Keratinocyte (primary cell): ENCODE results near the gene PCDHGA11. TPM values are rescaled to one million over a fixed set of nuclear protein-coding genes. Genes with fewer than 3 reads are reported as not detected.
"Not testable (repeated sequence)": the region's sequence is repeated elsewhere in the genome, so short reads cannot be mapped to it uniquely, and the experiment has no call there.

Experiments
- DNase-seq: peaks from one replicate; pipeline ENCODE4 v3.0.0-alpha.2; 2011; ENCODE audit warnings: low read depth, missing footprints, low spot score
- FAIRE-seq: peaks from 2 replicates; lab custom pipeline; 2011; peaks lifted over from hg19 to GRCh38; lab: Jason Lieb, UNC
- H2AFZ ChIP-seq: 2 replicates; pipeline ENCODE4 v1.6.0; 2012; ENCODE audit warnings: low read length, control low read depth, inconsistent platforms; ENCODE audit not compliant: control insufficient read depth
- H3K27ac ChIP-seq: 2 replicates; pipeline ENCODE4 v1.5.1; 2011; ENCODE audit warnings: low read length; ENCODE audit not compliant: control insufficient read depth, insufficient read depth
- H3K27me3 ChIP-seq: 3 replicates; pipeline ENCODE4 v1.6.0; 2011; ENCODE audit warnings: low read length; ENCODE audit not compliant: control insufficient read depth, insufficient read depth; ENCODE audit errors: extremely low read depth
- H3K36me3 ChIP-seq, 2 experiments: 2 replicates in 1 of 2; 3 replicates in 1 of 2; pipeline ENCODE4 v1.5.1; 2011; ENCODE audit warnings: low read length in 2 of 2, mild to moderate bottlenecking in 1 of 2; ENCODE audit not compliant: control insufficient read depth in 2 of 2, insufficient read depth in 2 of 2; ENCODE audit errors: extremely low read depth in 1 of 2
- H3K4me1 ChIP-seq: 3 replicates; pipeline ENCODE4 v1.5.1; 2011; ENCODE audit warnings: low read length; ENCODE audit not compliant: control insufficient read depth, insufficient read depth; ENCODE audit errors: extremely low read depth
- H3K4me2 ChIP-seq: 3 replicates; pipeline ENCODE4 v1.6.0; 2011; ENCODE audit warnings: low read depth, low read length; ENCODE audit not compliant: control insufficient read depth, insufficient read depth; ENCODE audit errors: extremely low read depth
- H3K4me3 ChIP-seq, 3 experiments: fragments of 200-600 bp in 1 of 3; sonication (generic) in 1 of 3; 2 replicates in 2 of 3; 3 replicates in 1 of 3; pipeline ENCODE4 v1.5.1; 2011 to 2016; ENCODE audit warnings: low read length in 3 of 3, mild to moderate bottlenecking in 3 of 3, control low read depth in 2 of 3, inconsistent platforms in 1 of 3, low read depth in 1 of 3, mixed read lengths in 1 of 3, mixed run types in 1 of 3, moderate library complexity in 1 of 3; ENCODE audit not compliant: control insufficient read depth in 2 of 3, insufficient read depth in 2 of 3; ENCODE audit errors: extremely low read depth in 1 of 3
- H3K79me2 ChIP-seq: 2 replicates; pipeline ENCODE4 v1.6.0; 2012; ENCODE audit warnings: low read length; ENCODE audit not compliant: control insufficient read depth, insufficient read depth
- H3K9ac ChIP-seq: 3 replicates; pipeline ENCODE4 v1.6.0; 2011; ENCODE audit warnings: low read length; ENCODE audit not compliant: control insufficient read depth, insufficient read depth; ENCODE audit errors: extremely low read depth
- H3K9me1 ChIP-seq: 3 replicates; pipeline ENCODE4 v1.6.0; 2011; ENCODE audit warnings: low read length; ENCODE audit not compliant: control insufficient read depth, insufficient read depth; ENCODE audit errors: extremely low read depth
- H3K9me3 ChIP-seq: 2 replicates; pipeline ENCODE4 v1.5.1; 2012; ENCODE audit warnings: low read depth, low read length; ENCODE audit not compliant: control insufficient read depth
- H4K20me1 ChIP-seq: 3 replicates; pipeline ENCODE4 v1.6.0; 2011; ENCODE audit warnings: low read length; ENCODE audit not compliant: control insufficient read depth, insufficient read depth; ENCODE audit errors: extremely low read depth
- EZH2 ChIP-seq: IDR thresholded peaks from one replicate; pipeline ENCODE4 v1.6.1; 2012; ENCODE audit warnings: inconsistent platforms, mild to moderate bottlenecking, low read length, moderate library complexity
- dilution Hi-C: fragments of 300-500 bp; cut with MboI; formaldehyde crosslinking; loops from one replicate; pipeline ENCODE4 v1.7.0; 2020; ENCODE audit warnings: low sequenced_read_pairs; ENCODE audit not compliant: extremely low pct_ligation_motif_present
- polyA plus RNA-seq, 5 experiments: library from polyadenylated mRNA; depleted of rRNA in 3 of 5; stranded (reverse) in 3 of 5; stranded (forward) in 1 of 5; unstranded in 1 of 5; fragments of >200 nt; gene quantifications; 1 replicate in 1 of 5; 2 replicates in 3 of 5; 3 replicates in 1 of 5; pipeline versions ENCODE4 v1.2.1 to v1.2.3, GENCODE V29; 2011 to 2012; ENCODE audit warnings: missing spikeins in 2 of 5, low read depth in 1 of 5, low replicate concordance in 1 of 5
- TF ChIP-seq, protein P1 (sequence below), 3 experiments: IDR thresholded peaks in 1 of 3; conservative IDR thresholded peaks in 1 of 3; optimal IDR thresholded peaks in 1 of 3; 2 replicates in 2 of 3; 3 replicates in 1 of 3; pipeline versions ENCODE3 to v1.5.1; 2011; ENCODE audit warnings: low read length in 3 of 3, mild to moderate bottlenecking in 3 of 3, moderate library complexity in 2 of 3, control low read depth in 1 of 3, inconsistent platforms in 1 of 3; ENCODE audit not compliant: insufficient read depth in 2 of 3; ENCODE audit errors: extremely low read depth in 1 of 3

Gene PCDHGA11
- polyA plus RNA-seq, 1 donor (not counting 4 experiments of a cell fraction or from before 2014, with no cell fraction given) = 1.4 TPM

DNA sequence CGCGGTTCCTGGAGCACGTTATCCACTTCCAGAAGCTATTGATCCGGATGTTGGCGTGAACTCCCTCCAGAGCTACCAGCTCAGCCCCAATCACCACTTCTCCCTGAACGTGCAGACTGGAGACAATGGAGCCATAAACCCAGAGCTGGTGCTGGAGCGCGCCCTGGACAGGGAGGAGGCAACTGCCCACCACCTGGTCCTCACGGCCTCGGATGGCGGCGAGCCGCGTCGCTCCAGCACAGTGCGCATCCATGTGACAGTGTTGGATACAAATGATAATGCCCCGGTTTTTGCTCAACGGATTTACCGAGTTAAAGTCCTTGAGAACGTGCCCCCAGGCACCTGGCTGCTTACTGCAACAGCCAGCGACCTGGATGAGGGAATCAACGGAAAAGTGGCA is 17.5 kb upstream of the PCDHGA11 start:
- dilution Hi-C loops = no loop called here
- Histone ChIP-seq H3K4me1 (no peaks in the 10 kb centered on the region), H2AFZ (no peak overlapping the region), H3K9me1 (no peaks in the 10 kb centered on the region), H3K36me3 (no peaks in the 10 kb centered on the region), H3K79me2 (no peaks in the 10 kb centered on the region), H3K27me3 (peaks cover 10% of the 10 kb centered on the region), H3K9me3 (peaks cover 27% of the 10 kb centered on the region), H4K20me1 (no peaks in the 10 kb centered on the region), H3K4me2 (no peak overlapping the region), H3K9ac (no peak overlapping the region), H3K27ac (no peak overlapping the region), H3K4me3 (no peak overlapping the region)
- DNase-seq = no peak
- no peak for FAIRE-seq
- TF ChIP-seq, protein P1, sequence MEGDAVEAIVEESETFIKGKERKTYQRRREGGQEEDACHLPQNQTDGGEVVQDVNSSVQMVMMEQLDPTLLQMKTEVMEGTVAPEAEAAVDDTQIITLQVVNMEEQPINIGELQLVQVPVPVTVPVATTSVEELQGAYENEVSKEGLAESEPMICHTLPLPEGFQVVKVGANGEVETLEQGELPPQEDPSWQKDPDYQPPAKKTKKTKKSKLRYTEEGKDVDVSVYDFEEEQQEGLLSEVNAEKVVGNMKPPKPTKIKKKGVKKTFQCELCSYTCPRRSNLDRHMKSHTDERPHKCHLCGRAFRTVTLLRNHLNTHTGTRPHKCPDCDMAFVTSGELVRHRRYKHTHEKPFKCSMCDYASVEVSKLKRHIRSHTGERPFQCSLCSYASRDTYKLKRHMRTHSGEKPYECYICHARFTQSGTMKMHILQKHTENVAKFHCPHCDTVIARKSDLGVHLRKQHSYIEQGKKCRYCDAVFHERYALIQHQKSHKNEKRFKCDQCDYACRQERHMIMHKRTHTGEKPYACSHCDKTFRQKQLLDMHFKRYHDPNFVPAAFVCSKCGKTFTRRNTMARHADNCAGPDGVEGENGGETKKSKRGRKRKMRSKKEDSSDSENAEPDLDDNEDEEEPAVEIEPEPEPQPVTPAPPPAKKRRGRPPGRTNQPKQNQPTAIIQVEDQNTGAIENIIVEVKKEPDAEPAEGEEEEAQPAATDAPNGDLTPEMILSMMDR (optimal IDR thresholded peaks at IDR 0.05 in 1 of 3, IDR thresholded peaks at IDR 0.05 in 1 of 3, conservative IDR thresholded peaks at IDR 0.05 in 1 of 3; ENCODE audit: extremely low read depth in 1 of 3, insufficient read depth in 2 of 3, low read length in 3 of 3) = no peak
- no peak for TF ChIP-seq EZH2

- Histone ChIP-seq H3K4me3 (peak within 1 kb of the TSS in 2 of 3 experiments; percentile 20), H3K4me2 (peak within 1 kb of the TSS; percentile 54), H3K27me3 (peaks cover 12% of the 10 kb centered on the region), H3K9me3 (peaks cover 29% of the 10 kb centered on the region)
- H3K9me1 ChIP-seq, H3K36me3 ChIP-seq, DNase-seq, dilution Hi-C loops, H3K4me1 ChIP-seq, H3K9ac ChIP-seq, H3K27ac ChIP-seq, H2AFZ ChIP-seq, FAIRE-seq, H4K20me1 ChIP-seq, H3K79me2 ChIP-seq: not testable (repeated sequence)
- TF ChIP-seq, protein P1 (optimal IDR thresholded peaks at IDR 0.05 in 1 of 3, IDR thresholded peaks at IDR 0.05 in 1 of 3, conservative IDR thresholded peaks at IDR 0.05 in 1 of 3; ENCODE audit: extremely low read depth in 1 of 3, insufficient read depth in 2 of 3, low read length in 3 of 3) = peak; percentile 34 to 72 (median 48)
Measured at GRCh38 chr5:141407790-141408505, 12.9 kb upstream of the PCDHGA11 start, which contains the start of gene PCDHGB6. Gene PCDHGB6, plus strand, starts transcription at chr5:141408021. Its CDS starts 182 bp downstream, at chr5:141408203.
